Gastroesophageal sphincter (tissue), 4 donors: ENCODE measurements around the gene DLX4. TPM values are rescaled to one million over a fixed set of nuclear protein-coding genes. Genes with fewer than 3 reads are reported as not detected.
A peak's percentile ranks its signal among the peaks of the same experiment; 100 is the strongest.

Source experiments
- ATAC-seq: fragments of 150-250 bp; one replicate; pipeline ENCODE4 v1.9.1; 2016; ENCODE audit warnings: mild to moderate bottlenecking, moderate library complexity
- H3K27ac ChIP-seq, 4 donors: fragments of 200-600 bp; sonication (generic) in 3 of 4; 1 replicate in 3 of 4; 2 replicates in 1 of 4; pipeline ENCODE4 v1.5.1; 2016 to 2019
- H3K27me3 ChIP-seq: fragments of 200-600 bp; sonication (generic); one replicate; pipeline ENCODE4 v1.5.1; 2019
- H3K36me3 ChIP-seq, 2 donors: fragments of 200-600 bp; sonication (generic); one replicate each; pipeline ENCODE4 v1.5.1; 2019; ENCODE audit warnings: control low read depth in 1 of 2
- H3K4me1 ChIP-seq, 3 donors: fragments of 200-600 bp; sonication (generic); 1 replicate in 2 of 3; 2 replicates in 1 of 3; pipeline ENCODE4 v1.5.1; 2016 to 2019; ENCODE audit warnings: control low read depth in 2 of 3
- H3K4me3 ChIP-seq, 2 donors: fragments of 200-600 bp; sonication (generic); one replicate each; pipeline ENCODE4 v1.5.1; 2019; ENCODE audit warnings: mild to moderate bottlenecking in 1 of 2, moderate library complexity in 1 of 2
- H3K9me3 ChIP-seq, 3 donors: fragments of 200-600 bp; sonication (generic); one replicate each; pipeline ENCODE4 v1.5.1; 2017 to 2019; ENCODE audit warnings: control low read depth in 2 of 3
- CTCF ChIP-seq, 4 experiments: fragments of 200-600 bp in 2 of 4; fragments of 450-650 bp in 2 of 4; sonication (generic) in 1 of 4; IDR thresholded peaks; one replicate each; pipeline ENCODE4 v1.5.1; 2017 to 2019; ENCODE audit warnings: antibody characterized with exemption in 4 of 4, mild to moderate bottlenecking in 2 of 4, moderate library complexity in 2 of 4
- EP300 ChIP-seq: sonication (generic); formaldehyde crosslinking; IDR thresholded peaks from one replicate; pipeline ENCODE4 v1.6.1; 2017; ENCODE audit warnings: antibody characterized with exemption, mild to moderate bottlenecking
- POLR2A ChIP-seq, 2 donors: fragments of 450-650 bp; IDR thresholded peaks; one replicate each; pipeline ENCODE4 v1.6.1; 2017; ENCODE audit warnings: antibody characterized with exemption in 2 of 2, mild to moderate bottlenecking in 2 of 2, moderate library complexity in 1 of 2
- POLR2AphosphoS5 ChIP-seq: sonication (generic); formaldehyde crosslinking; IDR thresholded peaks from one replicate; pipeline ENCODE4 v1.6.1; 2017; ENCODE audit warnings: antibody characterized with exemption
- WGBS, 2 donors: methylation state at CpG; one replicate each; pipeline ENCODE4 v1.1.5; 2018; ENCODE audit warnings: low coverage in 1 of 2; 5-methylcytosine and 5-hydroxymethylcytosine counted together
- total RNA-seq, 4 donors: library from RNA; depleted of rRNA; stranded (reverse); fragments of >200 nt; gene quantifications; one replicate each; pipeline ENCODE4 v1.1.0, GENCODE V29; 2016

DLX4 gene
- total RNA-seq, 4 donors from 2014 or later, result 0.35 TPM; not detected in 3

- ATAC-seq, result no peak
- Histone ChIP-seq H3K4me3 (peak overlapping the region; percentile 5 to 47), H3K4me1 (peaks cover 0 to 53% (median 22%) of the 10 kb centered on the region in 3 donors), H3K27me3 (peaks cover 100% of the 10 kb centered on the region), H3K36me3 (no peaks in the 10 kb centered on the region), H3K27ac (no peak overlapping the region), H3K9me3 (no peaks in the 10 kb centered on the region)
- TF ChIP-seq CTCF (IDR thresholded peaks at IDR 0.05) (peak in 3 of 4 experiments; percentile 93 to 100 (median 95)), POLR2AphosphoS5 (no peak)
- 0% methylated on average over 1 to 6 of the region's 58 CpGs for WGBS, 2 donors
Measured at GRCh38 chr17:49996495-49997300, 27.7 kb downstream of the DLX4 start.

GRCh38 chr17:49997301-49997650, 28.3 kb downstream of the DLX4 start:
- H3K4me1 ChIP-seq, result peaks cover 0 to 53% (median 22%) of the 10 kb centered on the region in 3 donors
- H3K27ac ChIP-seq, result no peak overlapping the region
- H3K27me3 ChIP-seq, result peaks cover 100% of the 10 kb centered on the region
- WGBS, 2 donors, result 42% methylated on average over 2 of the region's 6 CpGs; no CpG with 5 or more reads in 1 of the 2 donors
- H3K36me3 ChIP-seq, result no peaks in the 10 kb centered on the region
- ATAC-seq, result no peak
- no peak for TF ChIP-seq EP300
- no peak for TF ChIP-seq POLR2AphosphoS5
- no peak for TF ChIP-seq CTCF (IDR thresholded peaks at IDR 0.05)
- no peak for TF ChIP-seq POLR2A (IDR thresholded peaks at IDR 0.05)
- no peaks in the 10 kb centered on the region for H3K9me3 ChIP-seq
- peak overlapping the region in 1 of 2 donors; percentile 47 for H3K4me3 ChIP-seq

GRCh38 chr17:49997773-49998703, 29.0 kb downstream of the DLX4 start:
- Histone ChIP-seq H3K36me3 (no peaks in the 10 kb centered on the region), H3K4me1 (peaks cover 0 to 50% (median 20%) of the 10 kb centered on the region in 3 donors), H3K9me3 (no peaks in the 10 kb centered on the region), H3K27ac (no peak overlapping the region), H3K4me3 (no peak overlapping the region), H3K27me3 (peaks cover 99% of the 10 kb centered on the region)
- WGBS, 2 donors, result 21 to 35% methylated on average over 5 of the region's 20 CpGs
- no peak for TF ChIP-seq POLR2A (IDR thresholded peaks at IDR 0.05)
- TF ChIP-seq CTCF (IDR thresholded peaks at IDR 0.05), result peak; percentile 84 to 95 (median 92)
- no peak for TF ChIP-seq EP300
- TF ChIP-seq POLR2AphosphoS5, result no peak
- peak; percentile 48 for ATAC-seq

GRCh38 chr17:49998836-49999511, 30.0 kb downstream of the DLX4 start:
- no peak for TF ChIP-seq EP300
- no peak for TF ChIP-seq POLR2A (IDR thresholded peaks at IDR 0.05)
- no peak for TF ChIP-seq CTCF (IDR thresholded peaks at IDR 0.05)
- TF ChIP-seq POLR2AphosphoS5, result no peak

More at GRCh38 chr17:49998836-49999511, 30.0 kb downstream of the DLX4 start:
- Histone ChIP-seq H3K27me3 (peaks cover 99% of the 10 kb centered on the region), H3K9me3 (no peaks in the 10 kb centered on the region), H3K27ac (no peak overlapping the region), H3K36me3 (no peaks in the 10 kb centered on the region), H3K4me1 (peaks cover 0 to 41% (median 18%) of the 10 kb centered on the region in 3 donors), H3K4me3 (no peak overlapping the region)
- no peak for ATAC-seq
- 32 to 57% methylated on average over 2 to 7 of the region's 11 CpGs for WGBS, 2 donors
